HG02571 (cell line): Measurements from ENCODE around the gene SORBS1.

Experiments used
- ATAC-seq: cut with Tn5 transposase; IDR thresholded peaks from one replicate; pipeline ENCODE4 v1.9.1; 2021; ENCODE audit warnings: mild to moderate bottlenecking, moderate library complexity; ENCODE audit not compliant: unreplicated experiment

The SORBS1 gene

DNA sequence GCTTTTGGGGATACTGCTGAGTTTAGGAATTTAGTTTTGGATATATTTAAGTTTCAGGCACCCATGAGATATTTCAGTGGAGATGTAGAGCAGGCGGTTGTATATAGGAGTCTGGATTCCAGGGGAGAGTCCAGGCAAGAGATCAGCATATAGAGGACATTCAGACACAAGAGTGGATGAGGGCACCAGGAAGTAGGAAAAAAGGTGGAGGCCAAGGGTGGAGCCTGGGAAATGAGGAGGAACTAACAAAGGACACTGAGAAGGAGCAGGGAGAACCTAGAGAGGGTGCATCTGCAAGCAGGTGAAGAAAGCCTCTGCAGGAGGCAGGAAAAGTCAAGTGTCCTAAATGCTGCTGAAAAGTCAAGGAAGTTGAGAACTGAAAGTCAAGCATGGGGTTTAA, 257.2 kb downstream of the SORBS1 start:
- ATAC-seq: no peak

DNA sequence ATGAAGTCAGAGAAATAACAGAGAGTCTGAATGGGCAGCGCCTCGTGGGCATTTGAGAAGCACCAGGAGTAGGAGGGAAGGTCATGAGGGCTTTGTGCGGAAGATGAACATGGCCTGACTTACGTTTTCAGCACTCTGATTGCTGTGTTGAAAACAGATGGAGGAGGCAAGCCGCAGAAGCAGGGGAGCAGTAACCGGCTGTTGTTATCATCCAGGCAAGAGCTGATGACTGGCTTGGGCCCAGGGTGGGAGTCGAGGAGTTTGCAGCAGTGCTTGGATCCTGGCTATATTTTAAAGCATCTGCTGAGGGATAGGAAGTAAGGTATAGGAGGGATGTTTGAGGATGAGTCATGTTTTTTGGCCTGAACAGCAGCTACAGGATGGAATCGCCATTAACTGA, 257.6 kb downstream of the SORBS1 start:
- no peak for ATAC-seq

DNA sequence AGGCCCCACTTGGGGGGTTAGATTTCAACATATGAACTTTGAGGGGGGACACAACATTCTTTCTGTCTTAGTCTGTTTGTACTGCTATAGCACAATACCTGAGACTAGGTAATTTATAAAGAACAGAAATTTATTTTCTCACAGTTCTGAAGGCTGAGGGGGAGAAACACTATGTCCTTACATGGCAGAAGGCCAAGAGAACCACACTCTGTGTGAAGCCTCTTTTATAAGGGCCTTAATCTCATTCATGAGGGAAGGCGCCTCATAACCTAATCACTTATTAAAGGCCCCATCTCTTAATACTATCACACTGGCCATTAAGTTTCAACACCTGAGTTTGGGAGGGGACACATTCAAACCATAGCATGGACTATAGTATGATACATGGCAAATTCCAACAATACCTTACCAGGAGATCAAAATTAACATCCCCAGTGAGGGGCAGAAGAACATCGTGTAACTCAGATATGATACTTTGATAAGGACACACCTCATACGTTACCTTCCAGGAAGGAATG, 261.1 kb downstream of the SORBS1 start:
- no peak for ATAC-seq

DNA sequence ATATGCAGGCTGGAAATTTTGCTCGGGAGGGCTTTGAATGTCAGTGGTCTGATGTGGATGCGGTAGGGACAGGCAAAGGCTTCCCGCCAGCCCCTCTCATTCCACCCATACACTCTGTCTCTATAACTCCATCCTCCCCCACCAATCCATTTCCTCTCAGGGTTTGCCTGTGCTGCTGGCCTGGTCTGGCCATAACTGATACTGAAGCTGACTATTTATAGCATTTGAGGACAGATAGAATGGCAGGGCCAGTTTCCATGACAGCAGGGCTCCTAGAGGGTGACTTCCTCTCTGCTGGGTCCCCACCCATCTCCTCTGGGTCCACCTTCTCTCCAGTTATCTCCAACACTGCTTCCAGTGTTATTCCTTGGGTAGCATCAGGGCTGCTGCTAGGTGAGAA, 263.8 kb downstream of the SORBS1 start:
- no peak for ATAC-seq

DNA sequence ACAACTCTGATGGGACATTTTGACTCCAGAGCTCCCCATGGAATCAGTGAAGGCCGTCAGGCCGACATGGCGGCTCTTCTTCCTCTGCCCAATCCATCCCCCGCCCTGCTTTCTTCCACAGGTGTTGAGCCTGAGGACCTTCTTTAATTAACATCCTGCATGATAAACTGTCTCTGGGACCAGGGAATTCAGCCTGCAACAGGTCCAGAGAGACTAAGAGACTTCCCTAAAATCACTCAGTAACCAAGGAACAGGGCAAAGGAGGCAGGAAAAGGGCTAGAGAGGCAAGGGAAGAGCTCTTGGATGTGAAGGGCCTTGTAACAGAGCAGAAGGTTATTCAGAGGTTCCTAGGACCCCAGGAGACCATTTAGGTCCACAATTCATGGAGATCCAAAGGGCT, 264.4 kb downstream of the SORBS1 start:
- ATAC-seq: no peak

DNA sequence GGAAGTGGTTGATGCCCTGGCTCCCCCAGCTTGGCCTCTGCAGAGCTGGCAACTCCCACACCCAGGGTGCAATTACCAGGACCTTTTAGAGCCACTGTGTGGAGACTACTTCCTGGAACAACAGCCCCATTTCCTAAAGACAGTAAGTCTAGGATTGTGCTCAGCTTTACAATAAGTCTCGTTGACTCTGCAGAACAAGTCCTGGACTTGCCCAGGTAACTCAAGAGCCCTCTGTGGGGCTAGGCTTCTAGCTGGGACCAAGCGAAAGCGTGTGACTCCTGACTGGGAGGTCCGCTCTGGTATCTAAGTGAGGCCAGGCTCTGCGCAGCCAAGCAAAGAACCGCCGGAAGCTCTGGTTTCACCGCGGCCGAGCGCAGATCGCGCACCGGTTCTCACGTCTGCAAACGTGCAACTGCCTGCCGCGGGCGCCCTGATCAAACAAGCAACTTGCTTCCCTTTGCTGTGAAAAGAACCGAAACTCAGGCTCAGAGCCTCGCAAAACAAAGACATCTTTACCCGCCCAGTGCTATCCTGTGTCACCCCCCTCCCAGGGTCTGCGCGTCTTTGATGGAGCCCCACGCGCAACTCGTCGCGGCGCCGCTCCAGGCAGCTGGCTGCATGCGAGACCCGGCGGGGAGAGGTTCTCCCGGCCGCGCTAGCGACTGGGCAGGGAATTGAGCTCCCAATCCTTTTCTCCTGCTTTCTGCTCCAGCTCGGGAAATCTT, 266.0 kb downstream of the SORBS1 start:
- ATAC-seq: peak; percentile 75

DNA sequence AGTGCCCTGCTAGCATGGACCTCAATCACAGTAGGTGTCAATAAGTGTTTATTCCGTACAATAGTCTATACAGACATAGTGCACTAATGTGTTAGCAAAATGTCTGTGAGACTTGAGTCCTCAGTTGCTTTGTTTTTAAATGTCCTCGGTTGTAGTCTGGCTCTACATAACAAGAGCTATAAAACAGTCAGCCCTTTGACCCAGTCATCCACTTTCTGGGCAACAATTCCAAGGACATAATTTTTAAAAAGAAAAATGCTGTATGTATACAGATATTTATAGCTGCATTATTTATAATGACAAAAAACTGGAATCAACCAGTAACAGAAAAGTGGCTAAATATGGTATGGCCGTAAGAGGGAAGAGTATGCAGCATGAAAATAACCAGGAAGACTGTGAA, 267.5 kb downstream of the SORBS1 start:
- ATAC-seq: no peak

DNA sequence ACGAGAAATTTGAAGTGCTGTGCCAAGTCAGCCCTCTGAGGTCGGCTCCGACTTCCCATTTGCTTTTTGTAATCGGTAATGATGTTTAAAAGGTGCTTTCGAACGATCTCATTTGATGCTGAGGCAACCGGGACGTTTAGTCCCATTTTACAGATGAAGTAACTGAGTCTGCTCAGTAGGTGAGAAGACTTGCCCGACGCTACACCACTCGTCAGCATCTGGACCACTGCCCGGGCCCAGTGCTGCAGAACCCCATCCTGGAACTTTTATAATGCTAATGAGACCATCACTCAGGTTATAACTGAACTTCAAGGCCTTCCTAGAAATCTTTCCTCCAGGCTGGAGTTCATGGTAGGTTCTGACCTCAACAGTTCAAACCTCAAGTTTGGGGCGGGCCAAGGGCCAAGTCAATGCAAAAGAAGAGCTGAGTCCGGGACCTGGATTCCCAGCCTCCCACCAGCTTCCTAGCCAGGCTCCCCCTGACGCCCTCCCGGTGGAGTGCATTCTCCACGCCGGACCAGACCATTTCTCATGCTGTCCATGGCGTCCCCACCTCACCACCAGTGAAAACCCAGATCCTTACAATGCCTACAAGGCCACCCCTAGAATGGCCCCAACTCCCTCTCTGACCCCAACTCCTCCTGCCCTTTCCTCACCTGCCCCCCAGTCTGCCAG, 269.7 kb downstream of the SORBS1 start:
- no peak for ATAC-seq

DNA sequence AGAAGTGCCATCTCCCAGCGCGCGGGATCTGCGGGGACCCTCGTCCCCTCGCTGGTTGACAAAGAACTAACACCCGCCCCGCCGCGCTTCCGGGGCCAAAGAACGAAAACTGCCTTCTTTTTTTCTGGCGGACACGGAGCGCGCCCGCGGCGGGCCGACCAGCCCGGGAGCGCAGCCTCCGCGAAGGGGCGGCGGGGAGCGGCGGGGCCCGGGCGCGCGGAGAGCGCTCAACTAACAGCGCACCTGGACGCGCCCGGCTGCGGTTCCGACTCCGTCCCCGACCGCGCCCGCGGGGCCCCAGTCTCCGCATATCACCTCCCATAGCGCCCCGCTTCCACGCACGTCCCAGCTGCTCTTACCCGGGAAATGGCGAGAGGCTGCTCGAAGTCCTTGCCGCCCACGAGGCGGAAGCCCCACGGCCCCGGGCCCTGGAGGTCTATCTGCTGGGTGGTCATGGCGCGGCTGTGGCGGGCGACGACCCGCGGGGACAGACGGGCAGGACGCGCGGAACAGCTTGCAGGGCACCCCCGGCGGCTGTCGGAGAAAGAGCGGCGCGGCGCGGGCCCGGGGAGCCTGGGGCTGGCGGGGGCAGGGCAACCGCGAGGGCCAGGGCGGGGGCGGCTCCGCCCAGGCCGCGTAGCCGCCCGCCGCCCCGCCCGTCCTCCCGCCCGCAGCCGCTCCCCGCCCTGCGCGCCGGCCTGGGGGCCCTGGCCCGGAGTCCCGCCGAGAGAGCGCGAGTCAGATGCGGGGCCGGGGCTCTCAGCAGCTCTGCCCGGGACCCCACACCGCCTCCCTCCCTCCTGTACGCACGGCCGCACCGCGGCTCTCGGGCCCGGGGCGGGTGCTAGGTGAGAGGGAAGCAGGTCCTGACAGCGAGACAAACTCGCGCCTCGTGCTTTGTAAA, 270.5 kb downstream of the SORBS1 start, which contains the start of gene PDLIM1:
Gene PDLIM1 (minus strand): TSS at position 543 of the 904 bp plus-strand sequence. CDS start 88 bp downstream, at position 455.
- ATAC-seq: peak; percentile 43

DNA sequence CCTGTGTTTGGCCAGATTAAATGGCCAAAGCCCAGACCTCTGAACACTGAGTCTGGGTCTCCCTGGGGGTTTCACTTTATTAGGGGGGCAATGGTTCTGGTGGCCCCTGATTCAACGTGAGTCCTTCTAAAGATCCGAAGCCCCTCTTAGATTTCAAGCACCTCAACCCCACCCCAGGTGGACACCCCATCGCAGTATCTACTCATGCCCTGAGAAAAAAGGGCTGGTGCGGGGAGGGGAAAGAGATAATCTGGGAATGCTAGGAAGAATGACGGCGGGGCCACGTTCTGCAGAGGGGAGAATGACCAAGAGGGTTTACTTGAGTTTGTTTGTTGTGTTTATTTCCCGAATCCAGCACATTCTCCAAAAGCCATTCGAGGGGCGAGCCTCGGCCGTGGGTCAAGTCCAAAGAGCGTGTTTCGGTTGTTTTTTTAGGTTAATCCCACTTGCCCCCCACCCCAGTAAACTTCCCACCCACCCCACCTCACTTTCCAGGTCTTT, 271.2 kb downstream of the SORBS1 start:
- no peak for ATAC-seq

DNA sequence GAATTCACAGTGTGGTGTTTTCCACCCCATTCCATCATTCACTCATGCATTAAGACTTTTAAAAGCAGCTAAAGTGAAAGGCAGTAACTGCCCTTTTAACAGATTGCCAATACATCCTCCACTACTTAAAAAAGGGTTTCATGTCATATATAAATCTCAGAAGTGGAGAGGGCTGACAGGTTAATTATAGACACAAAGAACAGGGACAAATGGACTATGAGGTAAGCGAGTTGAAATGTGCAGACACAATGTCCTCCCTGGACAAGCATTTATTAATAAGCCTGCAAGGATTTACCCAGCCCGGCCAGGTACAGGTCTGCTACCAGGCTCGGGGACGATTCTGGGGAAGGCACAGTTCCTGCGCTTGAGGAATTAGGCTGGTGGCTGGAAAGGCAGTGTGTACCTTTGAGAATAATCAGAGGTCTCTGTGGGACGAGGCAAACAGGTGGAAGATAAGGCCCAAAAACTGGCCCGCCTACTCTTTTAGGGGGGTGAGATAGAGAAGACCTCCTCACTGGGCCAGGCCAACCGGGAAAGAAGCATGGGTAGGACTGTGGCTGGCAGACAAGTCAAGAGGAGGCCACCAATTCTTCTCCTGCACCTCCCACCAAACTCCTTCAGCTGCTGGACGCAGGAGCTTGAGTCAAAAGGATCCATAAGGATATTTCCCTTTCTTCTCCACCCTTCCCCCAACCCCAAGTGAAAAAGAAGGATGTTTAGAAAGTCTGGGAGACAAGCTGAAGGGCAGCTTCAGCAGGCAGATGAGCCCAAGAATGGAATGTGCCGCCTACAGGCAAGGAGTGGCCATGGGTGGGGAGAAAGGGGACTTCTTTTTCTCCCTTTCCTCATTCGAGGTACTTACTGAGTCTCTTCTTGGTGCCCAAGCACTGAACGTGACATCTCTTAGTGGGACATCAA, 271.9 kb downstream of the SORBS1 start:
- no peak for ATAC-seq

DNA sequence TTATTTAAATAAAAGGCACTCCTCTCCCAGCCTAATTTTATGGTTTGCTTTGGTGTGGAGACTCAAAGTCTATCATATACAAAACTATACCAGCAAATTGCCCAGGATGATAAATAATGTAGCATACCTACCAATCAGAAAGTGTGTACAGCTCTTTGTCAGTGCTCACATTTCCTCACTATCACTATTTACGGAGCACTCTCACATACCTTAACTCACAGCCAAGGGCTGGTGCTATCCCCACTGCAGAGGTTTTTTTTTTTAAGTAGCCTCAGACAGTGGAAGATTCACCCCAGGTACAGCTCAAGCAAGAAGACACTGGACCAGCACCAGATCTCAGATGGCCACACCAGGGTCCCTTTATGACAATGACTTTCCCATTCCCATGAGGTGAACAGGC, 272.9 kb downstream of the SORBS1 start:
- ATAC-seq: no peak

DNA sequence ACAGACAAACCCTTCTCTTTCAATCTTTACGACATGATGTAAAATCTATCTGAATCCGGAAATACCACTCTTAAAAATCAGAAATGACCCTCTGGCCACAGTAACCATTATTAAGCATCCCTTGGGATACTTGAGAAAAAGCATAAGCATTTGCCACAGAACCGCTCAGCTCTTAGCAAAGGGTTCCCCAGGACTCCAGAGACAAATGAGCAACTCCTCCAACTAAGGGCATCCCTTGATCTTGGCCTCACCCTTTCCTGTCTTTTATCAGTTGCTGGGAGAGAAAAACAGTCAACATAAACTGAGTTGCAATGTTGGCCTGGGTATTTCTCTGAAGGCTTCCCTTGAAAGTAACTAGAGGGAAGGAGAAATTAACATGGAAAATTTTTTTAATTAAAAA, 273.9 kb downstream of the SORBS1 start:
- no peak for ATAC-seq

DNA sequence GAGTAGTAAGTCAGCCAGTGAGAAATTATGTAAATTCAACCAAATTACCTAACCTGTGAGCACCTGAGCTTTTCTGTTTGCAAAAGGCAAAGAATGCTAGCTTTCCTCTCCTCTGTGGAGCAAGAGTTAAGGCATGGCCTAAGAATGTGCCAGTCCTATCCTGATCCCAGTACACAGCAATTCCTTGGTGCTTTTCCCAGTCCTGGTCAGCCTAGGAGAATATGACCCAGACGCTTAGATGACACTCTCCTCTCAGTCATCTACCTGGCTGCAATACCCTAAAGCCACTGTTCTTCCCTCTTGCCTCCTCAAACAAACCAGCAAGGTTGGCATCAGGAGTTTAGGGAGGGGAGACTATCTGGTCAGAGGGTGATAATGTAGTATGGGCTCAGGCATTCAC, 274.5 kb downstream of the SORBS1 start:
- ATAC-seq: no peak

DNA sequence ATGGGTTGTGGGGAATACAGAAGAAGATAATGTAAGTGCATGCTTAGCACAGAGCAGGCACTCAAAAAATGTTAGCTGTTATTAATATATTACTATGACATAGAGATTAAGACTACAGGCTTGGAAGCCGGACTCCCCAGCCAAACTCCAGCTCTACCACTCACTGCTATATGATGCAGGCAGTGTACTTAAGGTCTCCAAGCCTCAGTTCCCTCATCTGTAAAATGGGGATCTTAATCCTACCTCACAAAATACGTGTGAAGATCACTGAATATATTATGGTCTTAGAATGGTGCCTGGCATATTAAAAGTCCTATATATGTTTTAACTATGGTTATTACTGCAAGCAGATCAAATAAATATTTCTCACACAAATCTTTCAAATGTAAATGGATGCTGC, 275.6 kb downstream of the SORBS1 start:
- ATAC-seq: no peak

DNA sequence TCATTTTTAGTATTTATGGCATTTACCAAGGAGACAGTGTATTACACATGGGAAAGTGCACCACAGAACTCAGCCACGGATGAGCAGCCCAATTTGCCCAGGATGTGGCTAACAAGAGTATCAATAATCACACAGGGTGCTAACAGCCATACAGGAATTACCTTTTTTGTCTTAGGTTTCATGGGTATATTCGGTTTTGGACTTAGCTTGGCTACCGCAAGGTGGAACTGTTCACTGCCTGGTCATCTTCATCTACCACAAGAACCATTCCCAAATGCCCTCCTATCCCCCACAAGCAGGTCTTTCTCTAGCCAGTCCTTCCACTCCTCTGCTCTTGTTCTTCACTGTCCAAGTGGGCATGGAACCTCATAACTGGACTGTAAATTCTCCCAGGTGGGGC, 276.4 kb downstream of the SORBS1 start:
- ATAC-seq: no peak

DNA sequence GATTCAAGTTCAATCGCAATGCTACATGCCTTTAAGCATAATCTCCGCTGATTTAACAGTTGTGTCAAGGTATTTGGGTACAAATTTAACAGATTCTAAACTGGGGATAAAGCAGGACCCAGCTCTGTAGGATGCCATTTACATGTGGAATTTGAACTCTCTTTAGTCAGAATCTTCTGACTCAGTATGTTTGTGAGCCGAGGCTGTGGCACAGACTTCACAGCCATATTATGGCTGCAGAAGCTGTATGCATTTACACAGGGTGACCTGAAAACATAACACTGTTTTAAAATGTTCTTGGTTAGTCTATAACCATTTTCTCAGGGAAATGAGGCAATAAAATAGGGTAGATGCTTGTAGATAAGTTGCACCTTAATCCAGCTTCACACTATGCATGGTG, 279.1 kb downstream of the SORBS1 start:
- ATAC-seq: no peak

DNA sequence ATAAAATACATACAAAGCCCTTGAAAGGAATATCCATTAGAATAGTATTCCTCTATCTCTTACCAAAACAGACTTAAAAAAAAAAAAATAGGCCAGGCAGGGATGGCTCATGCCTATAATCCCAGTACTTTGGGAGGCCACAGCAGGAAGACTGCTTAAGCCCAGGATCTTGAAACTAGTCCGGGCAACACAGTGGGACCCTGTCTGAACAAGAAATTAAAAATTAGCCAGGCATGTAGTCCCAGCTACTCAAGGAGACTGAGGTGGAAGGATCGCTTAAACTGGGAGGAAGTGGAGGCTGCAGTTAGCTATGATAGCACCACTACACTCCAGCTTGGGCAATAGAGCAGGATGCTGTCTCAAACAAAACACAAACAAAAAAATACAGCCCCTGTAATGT, 280.0 kb downstream of the SORBS1 start:
- ATAC-seq: no peak

DNA sequence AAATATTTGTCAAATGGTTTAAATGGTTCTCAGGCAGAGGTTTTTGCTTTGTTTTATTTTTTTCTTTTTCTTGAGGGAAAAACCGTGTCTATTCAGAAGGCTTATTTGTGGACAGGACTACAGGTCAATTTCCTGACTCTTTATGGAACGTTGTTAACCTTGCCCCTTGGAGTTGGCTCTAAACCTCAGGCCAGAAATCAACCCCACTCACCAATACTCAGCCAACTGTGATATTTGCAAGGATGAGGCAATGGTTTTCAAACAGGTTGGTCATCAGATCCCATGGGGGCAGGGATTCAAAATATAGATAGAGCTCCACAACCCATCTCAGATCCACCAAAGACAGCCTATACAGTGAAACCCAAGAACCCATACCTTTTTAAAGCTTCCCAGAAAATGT, 280.5 kb downstream of the SORBS1 start:
- ATAC-seq: no peak
